IPS-15b (cell line): ENCODE measurements around the gene KCNG1.

Experiments used
- H3K27me3 ChIP-seq: one replicate; pipeline ENCODE4 v1.6.1; 2013; ENCODE audit warnings: low read length; ENCODE audit not compliant: control insufficient read depth, insufficient read depth
- H3K36me3 ChIP-seq: one replicate; pipeline ENCODE4 v1.6.1; 2013; ENCODE audit warnings: low read length; ENCODE audit not compliant: control insufficient read depth, insufficient read depth
- H3K4me1 ChIP-seq: one replicate; pipeline ENCODE4 v1.6.1; 2013; ENCODE audit warnings: mild to moderate bottlenecking, low read length; ENCODE audit not compliant: control insufficient read depth, insufficient read depth
- H3K4me3 ChIP-seq: one replicate; pipeline ENCODE4 v1.5.1; 2013; ENCODE audit warnings: low read depth, low read length
- H3K9ac ChIP-seq: one replicate; pipeline ENCODE4 v1.6.1; 2013; ENCODE audit warnings: low read depth, mild to moderate bottlenecking, low read length
- H3K9me3 ChIP-seq: one replicate; pipeline ENCODE4 v1.6.1; 2013; ENCODE audit warnings: mild to moderate bottlenecking, low read length; ENCODE audit not compliant: control insufficient read depth, insufficient read depth

Gene KCNG1

DNA sequence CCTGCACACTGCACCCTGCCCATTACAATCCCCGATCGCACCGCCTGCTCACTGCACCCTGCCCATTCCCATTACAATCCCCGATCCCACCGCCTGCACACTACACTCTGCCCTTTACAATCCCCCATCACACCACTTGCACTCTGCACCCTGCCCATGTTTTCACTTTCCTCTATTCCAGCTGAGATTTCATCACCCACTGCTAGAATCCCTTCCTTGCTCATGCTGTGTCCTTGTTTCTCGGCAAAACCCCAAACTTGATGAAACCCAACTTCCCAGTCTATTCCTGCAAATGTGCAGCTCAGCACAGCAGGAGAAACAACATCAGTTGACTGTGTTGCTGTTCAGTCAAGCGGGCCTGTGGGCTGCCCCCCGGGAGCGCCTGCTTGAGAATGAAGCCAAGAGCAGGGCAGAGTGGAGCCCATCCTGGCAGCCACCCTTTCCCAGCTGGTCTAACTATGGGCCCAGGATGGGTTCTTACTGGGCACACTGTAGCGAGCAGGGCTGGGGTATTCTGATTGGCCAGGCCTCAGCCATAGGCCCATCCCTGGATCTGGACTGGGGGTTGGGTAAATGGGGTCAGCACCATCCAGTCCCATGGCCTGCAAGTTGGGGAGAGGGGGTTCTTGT, 47.1 kb downstream of the KCNG1 start:
- Histone ChIP-seq H3K9ac (no peak overlapping the region), H3K4me1 (no peaks in the 10 kb centered on the region), H3K4me3 (no peak overlapping the region), H3K9me3 (no peaks in the 10 kb centered on the region), H3K27me3 (no peaks in the 10 kb centered on the region), H3K36me3 (no peaks in the 10 kb centered on the region)

DNA sequence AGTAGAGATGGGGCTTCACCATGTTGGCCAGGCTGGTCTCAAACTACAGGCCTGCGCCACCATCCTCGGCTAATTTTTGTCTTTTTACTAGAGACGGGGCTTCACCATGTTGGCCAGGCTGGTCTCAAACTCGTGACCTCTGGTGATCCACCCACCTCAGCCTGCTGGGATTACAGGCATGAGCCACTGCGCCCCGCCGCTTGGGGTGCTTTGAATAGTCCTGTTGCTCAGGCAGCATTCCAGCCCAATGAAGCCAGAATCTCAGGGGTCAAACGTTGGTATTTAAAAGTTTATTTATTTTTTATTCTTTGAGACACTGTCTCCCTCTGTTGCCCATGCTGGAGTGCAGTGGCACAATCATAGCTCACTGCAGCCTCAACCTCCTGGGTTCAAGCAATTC, 53.0 kb downstream of the KCNG1 start:
- Histone ChIP-seq H3K36me3 (no peaks in the 10 kb centered on the region), H3K27me3 (no peaks in the 10 kb centered on the region), H3K4me1 (no peaks in the 10 kb centered on the region), H3K4me3 (no peak overlapping the region), H3K9me3 (no peaks in the 10 kb centered on the region), H3K9ac (no peak overlapping the region)

DNA sequence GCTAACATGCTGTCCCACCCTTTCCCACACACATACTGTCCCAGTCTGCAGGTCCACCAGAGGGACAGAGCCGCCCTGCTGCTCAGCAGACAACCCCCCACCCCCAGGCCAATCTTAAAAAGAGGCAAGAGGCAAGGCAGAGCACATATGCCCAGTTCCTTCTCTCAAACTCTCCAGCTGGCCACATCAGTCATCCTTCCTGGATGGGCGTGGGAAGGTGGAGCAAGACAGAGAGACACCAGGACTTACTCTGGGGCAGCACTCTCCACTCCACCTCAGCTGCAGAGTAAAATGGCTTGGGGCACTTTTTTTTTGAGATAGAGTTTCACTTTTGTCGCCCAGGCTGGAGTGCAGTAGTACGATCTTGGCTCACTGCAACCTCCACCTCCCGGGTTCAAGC, 53.5 kb downstream of the KCNG1 start:
- no peaks in the 10 kb centered on the region for H3K36me3 ChIP-seq
- H3K4me1 ChIP-seq: no peaks in the 10 kb centered on the region
- H3K4me3 ChIP-seq: no peak overlapping the region
- no peaks in the 10 kb centered on the region for H3K27me3 ChIP-seq
- no peaks in the 10 kb centered on the region for H3K9me3 ChIP-seq
- H3K9ac ChIP-seq: no peak overlapping the region

DNA sequence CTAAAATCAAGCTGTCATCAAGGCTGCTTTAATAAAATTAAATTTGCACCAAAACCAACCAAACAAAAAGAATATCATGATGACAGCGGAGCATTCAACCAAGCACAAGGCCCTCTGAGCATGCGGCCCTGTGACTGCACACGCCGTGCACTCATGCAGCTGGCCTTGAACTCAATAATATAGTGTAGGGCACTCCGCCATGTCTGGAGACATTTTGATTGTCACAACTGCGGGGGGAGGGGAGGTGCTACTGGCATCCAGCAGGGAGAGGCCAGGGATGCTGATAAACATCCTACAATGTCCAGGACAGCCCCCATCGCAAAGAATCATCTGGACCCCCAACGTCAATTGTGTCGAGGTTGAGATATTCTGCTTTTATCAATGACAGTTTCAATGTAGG, 54.6 kb downstream of the KCNG1 start:
- Histone ChIP-seq H3K36me3 (no peaks in the 10 kb centered on the region), H3K4me1 (no peaks in the 10 kb centered on the region), H3K27me3 (no peaks in the 10 kb centered on the region), H3K9ac (no peak overlapping the region), H3K4me3 (no peak overlapping the region), H3K9me3 (no peaks in the 10 kb centered on the region)

DNA sequence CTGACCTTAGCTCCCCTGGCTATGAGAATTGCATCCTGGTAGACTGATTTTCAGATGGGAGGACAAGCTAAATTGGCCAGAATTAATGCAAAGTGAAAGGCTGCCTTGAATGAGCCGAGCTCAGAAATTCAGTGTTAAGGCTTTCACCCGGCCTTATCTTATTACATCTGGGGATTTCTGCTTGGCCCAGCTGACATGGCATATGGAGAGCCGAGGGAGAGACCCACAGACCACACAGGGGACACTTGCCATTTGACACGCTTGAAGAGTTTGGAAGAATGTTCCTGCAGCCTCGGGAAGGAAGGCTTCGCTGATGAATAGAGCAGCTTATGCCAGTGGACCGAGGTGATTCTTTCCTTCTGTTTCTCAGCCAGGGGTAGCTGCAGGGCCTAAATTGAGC, 55.3 kb downstream of the KCNG1 start:
- Histone ChIP-seq H3K9ac (no peak overlapping the region), H3K4me3 (no peak overlapping the region), H3K4me1 (no peaks in the 10 kb centered on the region), H3K27me3 (no peaks in the 10 kb centered on the region), H3K9me3 (no peaks in the 10 kb centered on the region), H3K36me3 (no peaks in the 10 kb centered on the region)

DNA sequence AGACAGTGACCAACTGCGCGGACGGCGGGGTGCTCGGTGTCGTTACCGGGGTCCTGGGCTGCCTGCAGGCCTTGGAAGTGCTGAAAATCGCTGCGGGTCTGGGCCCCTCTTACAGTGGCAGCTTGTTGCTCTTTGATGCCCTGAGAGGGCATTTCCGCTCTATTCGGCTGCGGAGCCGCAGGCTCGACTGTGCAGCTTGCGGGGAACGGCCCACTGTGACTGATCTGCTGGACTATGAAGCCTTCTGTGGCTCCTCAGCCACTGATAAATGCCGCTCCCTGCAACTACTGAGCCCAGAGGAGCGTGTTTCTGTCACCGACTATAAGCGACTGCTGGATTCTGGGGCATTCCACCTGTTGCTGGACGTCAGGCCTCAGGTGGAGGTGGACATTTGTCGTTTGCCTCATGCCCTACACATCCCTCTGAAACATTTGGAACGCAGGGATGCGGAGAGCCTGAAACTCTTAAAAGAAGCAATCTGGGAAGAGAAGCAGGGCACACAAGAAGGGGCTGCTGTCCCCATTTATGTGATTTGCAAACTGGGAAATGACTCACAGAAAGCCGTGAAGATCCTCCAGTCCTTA, 63.3 kb downstream of the KCNG1 start:
- H3K9me3 ChIP-seq: no peaks in the 10 kb centered on the region
- H3K27me3 ChIP-seq: no peaks in the 10 kb centered on the region
- peak overlapping the region; percentile 91 for H3K4me3 ChIP-seq
- H3K9ac ChIP-seq: peak overlapping the region; percentile 38
- no peaks in the 10 kb centered on the region for H3K36me3 ChIP-seq
- no peaks in the 10 kb centered on the region for H3K4me1 ChIP-seq

DNA sequence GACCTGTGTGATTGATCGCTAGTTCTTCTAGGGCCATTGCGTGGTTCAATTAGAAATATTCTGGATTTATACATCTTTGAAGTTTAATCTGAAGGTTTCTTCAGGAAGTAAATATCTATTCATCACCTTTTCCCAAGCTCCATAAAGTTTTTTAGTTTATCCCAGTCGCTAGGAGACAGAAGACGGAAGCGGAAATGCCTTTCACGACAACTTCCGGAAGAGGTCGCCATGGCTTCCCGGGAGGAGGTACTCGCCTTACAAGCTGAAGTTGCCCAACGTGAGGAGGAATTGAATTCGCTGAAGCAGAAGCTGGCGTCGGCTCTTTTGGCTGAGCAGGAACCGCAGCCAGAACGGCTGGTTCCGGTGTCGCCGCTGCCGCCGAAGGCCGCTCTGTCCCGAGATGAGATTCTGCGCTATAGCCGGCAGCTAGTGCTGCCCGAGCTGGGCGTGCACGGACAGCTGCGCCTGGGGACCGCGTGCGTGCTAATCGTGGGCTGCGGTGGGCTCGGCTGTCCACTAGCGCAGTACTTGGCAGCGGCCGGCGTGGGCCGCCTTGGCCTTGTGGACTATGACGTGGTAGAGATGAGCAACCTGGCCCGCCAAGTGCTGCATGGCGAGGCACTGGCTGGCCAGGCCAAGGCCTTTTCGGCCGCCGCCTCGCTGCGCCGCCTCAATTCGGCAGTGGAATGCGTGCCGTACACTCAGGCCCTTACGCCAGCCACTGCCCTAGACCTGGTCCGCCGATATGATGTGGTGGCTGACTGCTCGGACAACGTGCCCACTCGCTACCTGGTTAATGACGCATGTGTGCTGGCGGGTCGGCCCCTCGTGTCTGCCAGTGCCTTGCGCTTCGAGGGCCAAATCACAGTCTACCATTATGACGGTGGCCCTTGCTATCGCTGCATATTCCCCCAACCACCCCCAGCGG, 64.0 kb downstream of the KCNG1 start, which contains the start of gene MOCS3:
Gene MOCS3 (plus strand): TSS at position 204 of the 928 bp plus-strand sequence. CDS start 25 bp downstream, at position 229.
- H3K36me3 ChIP-seq: no peaks in the 10 kb centered on the region
- no peaks in the 10 kb centered on the region for H3K27me3 ChIP-seq
- no peaks in the 10 kb centered on the region for H3K4me1 ChIP-seq
- H3K4me3 ChIP-seq: peak within 1 kb of the TSS; percentile 91
- no peaks in the 10 kb centered on the region for H3K9me3 ChIP-seq
- peak within 1 kb of the TSS; percentile 88 for H3K9ac ChIP-seq

DNA sequence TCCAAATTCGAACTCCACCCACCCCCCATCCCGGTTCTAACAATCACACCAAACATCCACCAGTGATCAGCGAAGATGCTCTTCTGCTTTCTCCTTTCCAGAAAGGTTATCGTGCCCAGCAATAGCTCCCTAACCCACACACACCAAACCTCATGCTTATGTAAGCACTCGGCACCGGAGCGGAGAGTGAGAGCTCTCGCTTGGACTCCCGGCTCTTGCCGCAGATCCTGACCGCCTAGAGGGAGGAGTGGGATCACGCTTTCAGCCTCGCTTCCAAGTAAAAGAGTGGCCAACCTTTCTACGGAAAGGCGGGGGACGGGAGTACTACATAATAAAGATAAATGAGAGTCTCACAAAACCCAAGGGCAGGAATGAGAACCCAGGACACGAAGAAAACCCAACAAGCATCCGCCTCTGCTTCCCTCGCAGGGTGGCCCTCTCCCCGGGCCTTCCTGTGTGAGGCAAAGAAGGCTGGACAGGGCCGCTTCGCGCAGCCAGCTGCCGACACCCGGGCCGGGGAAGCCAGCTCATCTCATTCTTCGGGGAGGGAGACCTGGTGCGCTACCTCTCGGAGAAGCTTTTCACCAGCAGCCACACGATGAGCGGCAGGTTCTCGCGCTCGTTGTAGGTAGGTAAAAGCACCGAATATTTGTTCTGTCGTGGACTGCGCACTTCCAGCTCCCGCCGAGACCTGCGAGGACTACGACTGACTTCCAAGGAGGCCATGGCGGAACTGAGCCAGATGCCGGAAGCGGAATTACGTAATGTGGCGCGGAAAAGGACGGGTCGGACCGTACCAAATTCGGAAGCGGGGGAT, 64.9 kb downstream of the KCNG1 start, which contains the start of gene DPM1:
Gene DPM1 (minus strand): TSS at position 735 of the 817 bp plus-strand sequence. CDS start 9 bp downstream, at position 726.
- no peaks in the 10 kb centered on the region for H3K27me3 ChIP-seq
- H3K36me3 ChIP-seq: no peaks in the 10 kb centered on the region
- H3K4me3 ChIP-seq: peak within 1 kb of the TSS; percentile 91
- peak within 1 kb of the TSS; percentile 88 for H3K9ac ChIP-seq
- no peaks in the 10 kb centered on the region for H3K9me3 ChIP-seq
- H3K4me1 ChIP-seq: no peaks in the 10 kb centered on the region

DNA sequence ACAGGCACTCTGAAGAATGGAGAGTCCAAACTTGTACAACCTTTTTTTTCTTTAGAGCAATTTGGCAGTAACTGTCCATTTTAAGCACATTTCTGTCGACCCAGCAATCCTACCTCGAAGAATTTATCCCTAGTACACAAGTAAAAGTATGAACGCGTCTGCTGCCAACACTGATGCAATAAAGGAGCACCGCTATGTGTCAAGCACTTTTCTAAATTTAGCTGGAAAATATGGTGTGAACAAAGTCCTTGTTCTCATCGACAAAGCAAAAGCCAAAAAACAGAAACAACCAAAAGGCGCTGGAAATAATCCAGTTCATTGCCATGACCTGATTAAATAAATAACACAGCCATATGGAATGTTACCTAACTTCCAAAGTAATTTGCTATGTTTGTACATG, 65.6 kb downstream of the KCNG1 start:
- no peaks in the 10 kb centered on the region for H3K4me1 ChIP-seq
- H3K9ac ChIP-seq: peak overlapping the region; percentile 88
- no peaks in the 10 kb centered on the region for H3K36me3 ChIP-seq
- H3K9me3 ChIP-seq: no peaks in the 10 kb centered on the region
- H3K4me3 ChIP-seq: peak overlapping the region; percentile 91
- H3K27me3 ChIP-seq: no peaks in the 10 kb centered on the region

DNA sequence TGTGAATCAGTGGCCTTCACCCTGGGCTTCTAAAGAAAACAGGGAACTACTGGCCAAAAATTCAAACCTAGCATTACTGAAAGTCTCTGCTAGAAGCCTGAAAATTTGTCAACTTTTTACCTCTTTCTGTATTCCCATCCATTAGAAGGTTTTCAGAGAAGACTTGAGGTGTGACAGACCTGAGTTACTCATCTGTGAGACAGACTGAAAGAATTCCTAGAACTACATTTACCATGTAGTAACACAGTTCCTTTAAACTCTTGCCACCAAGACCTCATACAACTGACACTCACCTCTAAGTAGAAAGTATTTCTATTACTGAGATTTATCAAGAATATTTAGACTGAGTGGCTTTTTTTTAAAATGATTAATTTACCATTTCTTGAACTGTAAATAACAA, 69.1 kb downstream of the KCNG1 start:
- Histone ChIP-seq H3K4me3 (no peak overlapping the region), H3K4me1 (no peaks in the 10 kb centered on the region), H3K36me3 (peaks cover 4% of the 10 kb centered on the region), H3K27me3 (no peaks in the 10 kb centered on the region), H3K9ac (no peak overlapping the region), H3K9me3 (no peaks in the 10 kb centered on the region)
